Thoracic aorta endothelial cell (primary cell): Measurements from ENCODE around the gene UBTD1. TPM values are rescaled to one million over a fixed set of nuclear protein-coding genes. Genes with fewer than 3 reads are reported as not detected.

Source experiments
- total RNA-seq: library from RNA; depleted of rRNA; stranded (reverse); fragments of >200 nt; gene quantifications from 2 replicates; pipeline ENCODE4 v1.2.3, GENCODE V29; 2012

Gene UBTD1, protein sequence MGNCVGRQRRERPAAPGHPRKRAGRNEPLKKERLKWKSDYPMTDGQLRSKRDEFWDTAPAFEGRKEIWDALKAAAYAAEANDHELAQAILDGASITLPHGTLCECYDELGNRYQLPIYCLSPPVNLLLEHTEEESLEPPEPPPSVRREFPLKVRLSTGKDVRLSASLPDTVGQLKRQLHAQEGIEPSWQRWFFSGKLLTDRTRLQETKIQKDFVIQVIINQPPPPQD
- 38.1 and 42.4 TPM in 2 replicates for total RNA-seq

DNA sequence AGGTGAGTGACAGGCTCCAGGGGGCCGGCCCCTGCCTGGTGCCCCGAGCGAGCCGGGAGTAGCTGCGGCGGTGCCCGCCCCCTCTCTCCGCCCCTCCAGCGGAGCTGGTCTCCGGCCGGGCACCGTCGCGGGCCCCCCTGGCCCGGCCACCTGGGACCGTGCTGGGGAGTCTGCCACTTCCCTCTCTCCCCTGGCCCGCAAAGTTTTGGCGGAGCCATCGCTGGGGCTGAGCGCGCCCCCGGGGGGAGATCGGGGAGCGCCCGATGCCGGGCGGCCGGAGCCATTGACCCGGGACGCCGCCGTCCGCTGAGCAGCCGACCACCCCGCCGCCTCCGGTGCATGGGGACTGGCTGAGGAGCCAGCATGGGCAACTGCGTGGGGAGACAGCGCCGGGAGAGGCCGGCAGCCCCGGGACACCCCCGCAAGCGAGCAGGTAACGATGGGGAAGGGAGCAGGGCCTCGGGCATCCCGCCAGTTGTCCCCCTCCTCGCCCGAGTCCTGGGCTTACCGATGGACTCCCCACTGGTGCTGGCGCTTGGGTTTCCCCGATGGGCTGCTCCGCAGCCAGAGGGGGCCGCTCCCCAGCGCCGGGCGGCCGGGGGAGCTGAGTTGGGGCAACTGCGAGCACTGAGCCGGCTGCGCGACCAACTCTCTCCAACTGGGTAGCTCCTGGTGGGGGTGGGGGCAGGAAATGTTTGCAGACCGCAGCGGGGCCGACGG lies at the start of gene UBTD1:
TSS of gene UBTD1 (plus strand) at position 84 of the 720 bp plus-strand sequence. CDS start at position 364, 280 bp downstream.

DNA sequence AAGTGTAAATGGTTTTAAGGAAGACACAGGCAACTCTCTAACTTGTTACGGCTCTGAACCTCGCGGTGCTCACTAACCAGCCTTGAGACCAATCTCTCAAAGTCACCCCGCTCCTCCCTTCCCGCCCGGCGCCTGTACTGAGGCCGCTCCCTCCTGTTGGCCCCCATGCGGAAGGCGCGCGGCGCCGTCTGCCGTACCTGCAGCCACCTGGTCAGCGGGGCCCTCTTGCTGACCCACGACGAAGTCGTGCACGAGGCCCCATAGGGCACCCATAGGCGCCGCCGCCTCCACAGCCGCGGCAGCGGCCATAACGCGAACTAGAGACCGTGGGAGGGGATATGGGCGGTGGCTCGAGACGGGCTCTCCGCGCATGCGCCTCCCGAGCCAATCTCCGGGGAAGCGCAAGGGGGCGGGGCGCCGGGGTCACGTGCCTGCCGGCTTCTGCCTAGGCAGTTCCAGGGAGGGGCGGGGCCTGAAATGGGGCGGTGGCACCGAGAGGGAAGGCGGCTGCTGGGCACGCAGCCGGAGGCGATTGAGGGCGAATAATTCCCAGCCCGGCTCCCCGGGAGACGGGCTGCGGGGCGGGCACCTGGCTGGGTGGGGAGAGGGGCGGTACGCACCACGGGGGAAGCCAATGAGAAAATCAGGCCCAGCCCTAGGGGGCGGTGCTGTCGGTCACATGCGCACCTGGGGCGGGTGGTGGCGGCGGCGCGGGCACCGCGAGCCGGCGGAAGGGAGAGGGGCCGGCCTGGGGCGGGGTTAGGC lies 466 bp upstream of the UBTD1 start, which contains the start of gene MMS19:
TSS of gene MMS19 (minus strand) at position 347 of the 765 bp plus-strand sequence. CDS start at position 309, 38 bp downstream.

GRCh38 chr10:97572214-97572989 lies 73.7 kb downstream of the UBTD1 start, which contains the start of gene ANKRD2:
ANKRD2 (plus strand) TSS chr10:97572779; CDS start chr10:97572789, 10 bp downstream.

DNA sequence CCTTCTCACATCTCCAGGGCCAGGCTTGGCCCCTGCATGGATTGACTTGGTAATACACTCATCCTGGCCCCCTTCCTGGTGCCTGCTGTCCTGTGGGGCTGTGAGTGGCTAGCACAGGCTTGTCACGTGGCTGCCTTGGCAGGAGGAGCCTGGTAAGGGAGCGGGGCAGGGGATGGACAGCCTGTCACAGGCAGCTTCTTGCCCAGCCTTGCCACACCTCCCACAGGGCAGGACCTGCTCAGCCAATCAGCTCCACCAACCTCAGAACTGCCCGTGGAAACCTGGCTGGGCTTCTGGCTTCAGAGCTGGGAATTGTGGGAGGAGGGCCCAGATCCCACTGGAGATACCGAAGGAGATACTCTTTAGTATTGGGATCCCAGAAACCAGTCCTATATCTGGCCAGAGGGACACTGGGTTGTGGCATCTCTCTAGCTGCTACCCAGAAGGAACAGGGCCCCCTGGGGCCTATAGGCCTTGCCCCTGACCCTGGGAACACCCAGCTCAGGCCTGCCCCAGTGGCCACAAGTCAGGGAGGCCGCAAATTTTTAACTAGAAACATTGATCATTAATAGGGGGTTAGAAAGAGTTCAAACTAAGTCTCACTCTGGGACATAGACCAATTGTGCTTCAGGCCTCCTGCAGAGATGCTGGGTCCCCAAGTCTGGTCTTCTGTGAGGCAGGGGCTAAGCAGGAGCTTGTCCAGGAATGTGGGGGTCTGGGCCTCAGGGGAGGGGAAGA lies 85.5 kb downstream of the UBTD1 start, which contains the start of gene HOGA1:
TSS of gene HOGA1 (plus strand) at position 330 of the 738 bp plus-strand sequence. CDS start at position 645, 315 bp downstream.

DNA sequence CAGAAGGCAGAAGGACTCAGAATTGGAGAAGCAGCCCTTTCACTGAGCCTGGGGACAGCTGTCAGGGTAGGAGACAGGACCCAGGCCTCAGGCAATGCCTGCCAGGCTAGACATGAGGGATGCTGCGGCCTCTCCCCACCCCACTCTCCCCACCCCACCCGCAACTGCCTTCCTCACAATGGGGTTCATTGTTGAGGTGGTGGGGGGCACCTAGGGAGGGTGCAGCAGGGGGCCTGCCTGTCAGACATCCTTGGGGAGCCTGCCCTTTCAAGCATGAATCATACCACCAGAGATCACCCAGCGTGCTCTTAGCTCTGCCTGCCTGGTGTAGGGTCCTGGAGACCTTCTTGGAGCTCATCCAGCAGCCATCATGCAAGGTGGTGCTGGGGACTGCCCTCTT lies 90.8 kb downstream of the UBTD1 start, which contains the start of gene C10orf62:
TSS of gene C10orf62 (plus strand) at position 243 of the 400 bp plus-strand sequence. CDS start 177 bp downstream, outside the sequence.

Other genes starting within 250 kb of the UBTD1 start
- 20.6 and 26.8 TPM in 2 replicates for gene ARHGAP19, start 206.3 kb upstream of the UBTD1 start, total RNA-seq
- gene FRAT1, start 179.7 kb upstream of the UBTD1 start, total RNA-seq, result 2.1 and 2.5 TPM in 2 replicates
- 10.1 and 10.6 TPM in 2 replicates for gene FRAT2, start 164.2 kb upstream of the UBTD1 start, total RNA-seq
- 24.0 and 27.1 TPM in 2 replicates for gene RRP12, start 97.6 kb upstream of the UBTD1 start, total RNA-seq
- gene PGAM1, start 72.7 kb upstream of the UBTD1 start, total RNA-seq, result 522 and 584 TPM in 2 replicates
- gene EXOSC1, start 52.9 kb upstream of the UBTD1 start, total RNA-seq, result 47.5 and 49.0 TPM in 2 replicates
- gene ZDHHC16, start 52.7 kb upstream of the UBTD1 start, total RNA-seq, result 46.9 and 60.2 TPM in 2 replicates
- 112 and 125 TPM in 2 replicates for gene MMS19, start 502 bp upstream of the UBTD1 start, total RNA-seq
- gene ANKRD2, start 73.9 kb downstream of the UBTD1 start, total RNA-seq, result 0.27 and 1.2 TPM in 2 replicates
- 0.27 and 0.36 TPM in 2 replicates for gene HOGA1, start 85.5 kb downstream of the UBTD1 start, total RNA-seq
- 0.29 TPM in 1 of 2 replicates, not detected in the other for gene C10orf62, start 90.8 kb downstream of the UBTD1 start, total RNA-seq
- 3.9 and 4.3 TPM in 2 replicates for gene MORN4, start 134.6 kb downstream of the UBTD1 start, total RNA-seq
- gene PI4K2A, start 141.7 kb downstream of the UBTD1 start, total RNA-seq, result 16.2 and 22.6 TPM in 2 replicates
- gene AVPI1, start 188.3 kb downstream of the UBTD1 start, total RNA-seq, result 1.9 and 2.9 TPM in 2 replicates
- gene MARVELD1, start 214.8 kb downstream of the UBTD1 start, total RNA-seq, result 40.8 and 47.6 TPM in 2 replicates
- gene ZFYVE27, start 238.2 kb downstream of the UBTD1 start, total RNA-seq, result 17.2 and 17.8 TPM in 2 replicates